HFFc6 (cell line): ENCODE measurements around the gene TP73. TPM values are rescaled to one million over a fixed set of nuclear protein-coding genes. Genes with fewer than 3 reads are reported as not detected.

Experiments used
- DNase-seq: peaks from one replicate; pipeline ENCODE4 v3.0.0-alpha.2; 2018
- H3K27ac Mint-ChIP-seq: 2 replicates; pipeline ENCODE4 v1.8.0; 2020; ENCODE audit warnings: mild to moderate bottlenecking, mixed read lengths
- H3K27me3 Mint-ChIP-seq: 2 replicates; pipeline ENCODE4 v1.8.0; 2021; ENCODE audit warnings: mild to moderate bottlenecking, moderate library complexity, mixed read lengths; ENCODE audit not compliant: insufficient read depth
- H3K36me3 Mint-ChIP-seq: 2 replicates; pipeline ENCODE4 v1.8.0; 2021; ENCODE audit warnings: low read depth, mixed read lengths
- H3K4me1 Mint-ChIP-seq: 2 replicates; pipeline ENCODE4 v1.8.0; 2020; ENCODE audit warnings: low read depth, mixed read lengths
- H3K4me3 Mint-ChIP-seq: 2 replicates; pipeline ENCODE4 v1.8.0; 2020; ENCODE audit warnings: mild to moderate bottlenecking, moderate library complexity, mixed read lengths
- H3K9me3 Mint-ChIP-seq: 2 replicates; pipeline ENCODE4 v1.8.0; 2020; ENCODE audit warnings: mild to moderate bottlenecking, mixed read lengths
- CTCF ChIP-seq: fragments of 200-600 bp; sonication (generic); IDR thresholded peaks from 2 replicates; pipeline ENCODE4 v1.5.0; 2021; ENCODE audit warnings: antibody characterized with exemption, mild to moderate bottlenecking
- total RNA-seq, 6 experiments: library from RNA; stranded (reverse); fragmentation: NEBNext Ultra II Directional; extraction: Animal tissue kit (Norgen Biotek cat#: 25700); gene quantifications; 2 replicates in 1 of 6; 3 replicates in 5 of 6; pipeline ENCODE4 v1.2.3, GENCODE V29; 2021

TP73 gene
- total RNA-seq, 6 experiments from 2014 or later, result not detected

- TF ChIP-seq CTCF, result no peak
- H3K4me3 Mint-ChIP-seq, result no peak overlapping the region
- DNase-seq, result no peak
- H3K27me3 Mint-ChIP-seq, result peaks cover 1% of the 10 kb centered on the region
- H3K9me3 Mint-ChIP-seq, result no peaks in the 10 kb centered on the region
- H3K4me1 Mint-ChIP-seq, result peaks cover 4% of the 10 kb centered on the region; the same call in 1 of the 2 replicates
- H3K27ac Mint-ChIP-seq, result no peak overlapping the region
- H3K36me3 Mint-ChIP-seq, result peaks cover 11% of the 10 kb centered on the region
Measured at GRCh38 chr1:3777647-3778589, 125.6 kb downstream of the TP73 start.

GRCh38 chr1:3778590-3779264, 126.4 kb downstream of the TP73 start:
- Mint-ChIP-seq H3K4me3 (no peak overlapping the region), H3K9me3 (no peaks in the 10 kb centered on the region), H3K27me3 (peaks cover 1% of the 10 kb centered on the region), H3K36me3 (peaks cover 11% of the 10 kb centered on the region), H3K27ac (no peak overlapping the region), H3K4me1 (peaks cover 4% of the 10 kb centered on the region; the same call in 1 of the 2 replicates)
- no peak for TF ChIP-seq CTCF
- no peak for DNase-seq

- Mint-ChIP-seq H3K36me3 (peaks cover 14% of the 10 kb centered on the region), H3K9me3 (no peaks in the 10 kb centered on the region), H3K27ac (no peak overlapping the region), H3K4me1 (peaks cover 4% of the 10 kb centered on the region; the same call in 1 of the 2 replicates), H3K4me3 (no peak overlapping the region), H3K27me3 (peaks cover 3% of the 10 kb centered on the region)
- no peak for TF ChIP-seq CTCF
- DNase-seq, result no peak
Measured at GRCh38 chr1:3779265-3779911, 127.1 kb downstream of the TP73 start.

- Mint-ChIP-seq H3K27me3 (peaks cover 3% of the 10 kb centered on the region), H3K9me3 (no peaks in the 10 kb centered on the region), H3K36me3 (peaks cover 15% of the 10 kb centered on the region), H3K27ac (no peak overlapping the region), H3K4me3 (no peak overlapping the region), H3K4me1 (peaks cover 3% of the 10 kb centered on the region; the same call in 1 of the 2 replicates)
- DNase-seq, result no peak
- no peak for TF ChIP-seq CTCF
Measured at GRCh38 chr1:3779912-3780416, 127.6 kb downstream of the TP73 start.

- no peak for DNase-seq
- peaks cover 3% of the 10 kb centered on the region; the same call in 1 of the 2 replicates for H3K27me3 Mint-ChIP-seq
- H3K9me3 Mint-ChIP-seq, result no peaks in the 10 kb centered on the region
- H3K36me3 Mint-ChIP-seq, result peaks cover 21% of the 10 kb centered on the region
- no peak for TF ChIP-seq CTCF
- no peaks in the 10 kb centered on the region for H3K4me1 Mint-ChIP-seq
- H3K27ac Mint-ChIP-seq, result no peak overlapping the region
- H3K4me3 Mint-ChIP-seq, result no peak overlapping the region
Measured at GRCh38 chr1:3780901-3781300, 128.6 kb downstream of the TP73 start.
